Mesendoderm (in vitro differentiated cells): ENCODE results near the gene ALOXE3. TPM values are rescaled to one million over a fixed set of nuclear protein-coding genes. Genes with fewer than 3 reads are reported as not detected.

ENCODE experiments used
- DNase-seq: peaks from one replicate; pipeline ENCODE4 v3.0.0; 2013
- H2AK5ac ChIP-seq: 2 replicates; pipeline ENCODE4 v1.6.1; 2013; ENCODE audit warnings: low read length, inconsistent platforms
- H2BK120ac ChIP-seq: 2 replicates; pipeline ENCODE4 v1.6.1; 2013; ENCODE audit warnings: low read depth, mild to moderate bottlenecking, low read length, moderate library complexity, mixed read lengths
- H2BK15ac ChIP-seq: replicated peaks from 2 replicates; pipeline ENCODE4 v1.6.1; 2013; ENCODE audit warnings: low read depth, mild to moderate bottlenecking, moderate library complexity
- H2BK5ac ChIP-seq: 2 replicates; pipeline ENCODE4 v1.6.1; 2013; ENCODE audit warnings: low read length, inconsistent platforms
- H3K18ac ChIP-seq: 2 replicates; pipeline ENCODE4 v1.6.1; 2013; ENCODE audit warnings: mild to moderate bottlenecking, low read length, mixed read lengths
- H3K23ac ChIP-seq: one replicate; pipeline ENCODE4 v1.6.1; 2013; ENCODE audit warnings: low read length
- H3K27ac ChIP-seq: 2 replicates; pipeline ENCODE4 v1.5.1; 2013; ENCODE audit warnings: low read depth, mild to moderate bottlenecking, inconsistent platforms, low read length, moderate library complexity
- H3K27me3 ChIP-seq: 2 replicates; pipeline ENCODE4 v1.6.1; 2013; ENCODE audit warnings: low read length, control low read depth, mild to moderate bottlenecking, inconsistent platforms; ENCODE audit not compliant: insufficient read depth, poor library complexity
- H3K36me3 ChIP-seq: 2 replicates; pipeline ENCODE4 v1.6.1; 2013; ENCODE audit warnings: low read length, inconsistent platforms; ENCODE audit not compliant: control insufficient read depth, insufficient read depth
- H3K4ac ChIP-seq: one replicate; pipeline ENCODE4 v1.6.1; 2013; ENCODE audit warnings: low read depth, mild to moderate bottlenecking, low read length, moderate library complexity
- H3K4me1 ChIP-seq: 2 replicates; pipeline ENCODE4 v1.6.1; 2013; ENCODE audit warnings: low read depth, low read length, inconsistent platforms; ENCODE audit not compliant: control insufficient read depth
- H3K4me2 ChIP-seq: 2 replicates; pipeline ENCODE4 v1.6.1; 2013; ENCODE audit warnings: low read length
- H3K4me3 ChIP-seq: 2 replicates; pipeline ENCODE4 v1.5.1; 2013; ENCODE audit warnings: mild to moderate bottlenecking, low read length
- H3K56ac ChIP-seq: one replicate; pipeline ENCODE4 v1.6.1; 2013; ENCODE audit warnings: low read length
- H3K79me1 ChIP-seq: 2 replicates; pipeline ENCODE4 v1.6.1; 2013; ENCODE audit warnings: low read length, inconsistent platforms
- H3K79me2 ChIP-seq: 2 replicates; pipeline ENCODE4 v1.6.1; 2013; ENCODE audit warnings: mild to moderate bottlenecking, low read length; ENCODE audit not compliant: control insufficient read depth, insufficient read depth
- H3K9ac ChIP-seq: 2 replicates; pipeline ENCODE4 v1.6.1; 2013; ENCODE audit warnings: low read length, inconsistent platforms
- H4K5ac ChIP-seq: one replicate; pipeline ENCODE4 v1.6.1; 2013; ENCODE audit warnings: low read length
- H4K8ac ChIP-seq: one replicate; pipeline ENCODE4 v1.6.1; 2013; ENCODE audit warnings: low read depth, mild to moderate bottlenecking, control low read depth, low read length, moderate library complexity
- WGBS: extraction: QIAGEN DNeasy Blood & Tissue Kit; methylation state at CpG from one replicate; pipeline ENCODE4 v1.1.7; 2013; ENCODE audit warnings: low lambda C conversion rate, missing lambda C conversion rate; ENCODE audit not compliant: insufficient coverage; ENCODE audit errors: extremely low coverage; 5-methylcytosine and 5-hydroxymethylcytosine counted together
- polyA plus RNA-seq, 2 experiments: library from polyadenylated mRNA; stranded (reverse); fragments of 200-250 nt; gene quantifications; one replicate each; pipeline ENCODE4 v1.2.3, GENCODE V29; 2013

Gene ALOXE3
- 0.06 TPM for polyA plus RNA-seq (2013, experiment 1 of 2)
- 0.04 TPM for polyA plus RNA-seq (2013, experiment 2 of 2)

DNA sequence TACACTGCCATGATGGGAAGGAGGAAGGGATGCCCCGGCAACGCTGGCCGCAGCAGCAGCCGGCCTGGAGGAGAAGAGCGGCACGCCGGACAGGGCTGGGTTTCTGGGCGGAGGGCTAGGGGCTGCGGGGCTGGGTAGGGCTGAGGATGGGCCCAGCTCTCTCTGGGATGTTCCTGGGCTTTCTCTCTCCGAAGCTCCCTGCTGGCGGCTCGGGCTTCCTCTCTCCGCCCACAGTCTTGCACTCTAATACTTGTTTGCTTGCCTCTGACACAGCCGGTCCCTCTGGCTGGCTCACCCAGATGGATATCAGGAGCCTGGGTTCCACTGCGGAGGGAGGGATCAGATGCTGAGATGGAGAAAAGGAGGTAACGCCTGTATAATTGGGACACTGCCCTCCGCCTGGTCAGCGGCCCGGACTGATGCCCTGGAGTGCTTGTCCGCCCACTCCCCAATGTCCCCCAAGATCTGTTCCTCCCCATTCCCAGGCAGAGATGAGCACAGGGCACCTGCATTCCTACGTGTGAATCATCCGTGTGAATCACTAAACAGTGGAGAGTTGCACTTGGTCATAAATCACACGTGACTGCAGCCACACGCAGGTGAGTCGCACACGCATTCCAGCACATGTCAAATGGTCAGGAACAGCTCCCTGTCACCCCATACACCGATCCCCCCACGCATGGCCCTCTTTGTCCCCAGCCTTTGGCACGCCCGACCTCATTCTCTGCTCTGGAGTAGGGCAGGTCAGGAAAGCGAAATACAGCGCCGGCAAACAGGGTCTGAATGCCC lies at the start of gene ALOXE3:
ALOXE3 (minus strand) TSS at position 535 of the 789 bp plus-strand sequence; CDS start at position 11, 524 bp downstream.
- Histone ChIP-seq H3K4me1 (no peaks in the 10 kb centered on the region), H3K27me3 (peaks cover 26% of the 10 kb centered on the region), H4K5ac (no peak within 1 kb of the TSS), H3K4ac (no peak within 1 kb of the TSS), H2AK5ac (no peak within 1 kb of the TSS), H3K56ac (peak within 1 kb of the TSS; percentile 72), H3K27ac (no peak within 1 kb of the TSS), H3K18ac (no peak within 1 kb of the TSS), H3K4me3 (peak within 1 kb of the TSS; percentile 57), H3K4me2 (peak within 1 kb of the TSS; percentile 95), H3K9ac (peak within 1 kb of the TSS; percentile 51), H3K79me1 (no peaks in the 10 kb centered on the region), H2BK15ac (no peak within 1 kb of the TSS), H3K79me2 (no peaks in the 10 kb centered on the region), H2BK120ac (no peak within 1 kb of the TSS), H3K23ac (no peak within 1 kb of the TSS), H3K36me3 (no peaks in the 10 kb centered on the region), H2BK5ac (no peak within 1 kb of the TSS), H4K8ac (no peak within 1 kb of the TSS)
- peak; percentile 74 for DNase-seq
- no CpG with 5 or more reads among the region's 33 CpGs for WGBS

DNA sequence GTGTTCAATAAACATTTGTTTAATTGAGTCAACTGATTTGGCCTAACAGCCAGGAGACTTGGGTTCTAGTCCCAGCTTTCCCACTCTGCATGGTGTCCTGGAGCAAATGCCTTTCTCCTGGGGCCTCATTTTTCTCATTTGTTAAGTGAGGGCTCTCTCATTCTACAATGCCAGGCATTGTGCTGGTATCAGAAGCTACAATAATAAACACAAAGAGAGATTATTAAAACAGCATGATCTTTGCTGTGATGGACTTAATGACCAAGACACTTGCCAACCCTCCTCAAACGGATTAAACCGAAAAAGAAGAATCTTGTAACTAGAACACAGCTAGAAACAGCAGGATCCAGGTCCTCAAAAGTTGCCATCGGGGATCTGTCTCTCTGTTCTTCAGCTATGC lies 49.2 kb upstream of the ALOXE3 start:
- Histone ChIP-seq H3K79me1 (no peaks in the 10 kb centered on the region), H3K27ac (no peak overlapping the region), H3K9ac (no peak overlapping the region), H3K4me3 (no peak overlapping the region), H3K79me2 (no peaks in the 10 kb centered on the region), H2AK5ac (no peak overlapping the region), H3K36me3 (no peaks in the 10 kb centered on the region), H4K5ac (no peak overlapping the region), H3K18ac (no peak overlapping the region), H3K4ac (no peak overlapping the region), H2BK15ac (no peak overlapping the region), H3K23ac (no peak overlapping the region), H2BK120ac (no peak overlapping the region), H3K27me3 (no peaks in the 10 kb centered on the region), H4K8ac (no peak overlapping the region), H3K56ac (no peak overlapping the region), H3K4me1 (peaks cover 10% of the 10 kb centered on the region), H3K4me2 (no peak overlapping the region), H2BK5ac (no peak overlapping the region)
- no peak for DNase-seq
- WGBS, result no CpG with 5 or more reads among the region's 3 CpGs

DNA sequence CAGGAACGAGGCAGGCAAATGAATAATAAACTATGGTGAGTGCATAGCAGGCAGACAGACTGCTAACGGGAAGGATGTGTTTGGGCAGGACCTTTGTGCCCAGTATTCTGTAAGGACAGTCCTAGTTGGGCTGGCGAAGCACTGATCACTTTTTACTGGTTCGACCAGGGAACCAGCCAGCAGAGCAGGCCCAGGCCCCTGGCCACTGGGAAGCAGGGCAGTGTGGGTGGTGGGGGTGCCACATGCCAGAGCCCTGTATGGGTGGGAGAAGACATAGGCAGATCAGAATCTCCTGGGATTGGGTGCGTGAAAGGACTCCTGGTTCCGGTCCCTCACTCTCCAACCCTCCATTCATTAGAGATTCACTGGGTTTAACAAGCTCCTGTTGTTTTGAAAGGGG lies 48.4 kb upstream of the ALOXE3 start:
- Histone ChIP-seq H2BK120ac (no peak overlapping the region), H3K4me1 (peaks cover 12% of the 10 kb centered on the region), H2BK5ac (no peak overlapping the region), H3K23ac (no peak overlapping the region), H2BK15ac (no peak overlapping the region), H4K5ac (no peak overlapping the region), H3K56ac (no peak overlapping the region), H3K4me3 (no peak overlapping the region), H3K79me2 (peaks cover 7% of the 10 kb centered on the region), H4K8ac (no peak overlapping the region), H2AK5ac (no peak overlapping the region), H3K4me2 (no peak overlapping the region), H3K9ac (no peak overlapping the region), H3K27ac (no peak overlapping the region), H3K27me3 (no peaks in the 10 kb centered on the region), H3K4ac (no peak overlapping the region), H3K36me3 (no peaks in the 10 kb centered on the region), H3K18ac (no peak overlapping the region), H3K79me1 (peaks cover 5% of the 10 kb centered on the region)
- no CpG with 5 or more reads among the region's 6 CpGs for WGBS
- DNase-seq, result no peak

DNA sequence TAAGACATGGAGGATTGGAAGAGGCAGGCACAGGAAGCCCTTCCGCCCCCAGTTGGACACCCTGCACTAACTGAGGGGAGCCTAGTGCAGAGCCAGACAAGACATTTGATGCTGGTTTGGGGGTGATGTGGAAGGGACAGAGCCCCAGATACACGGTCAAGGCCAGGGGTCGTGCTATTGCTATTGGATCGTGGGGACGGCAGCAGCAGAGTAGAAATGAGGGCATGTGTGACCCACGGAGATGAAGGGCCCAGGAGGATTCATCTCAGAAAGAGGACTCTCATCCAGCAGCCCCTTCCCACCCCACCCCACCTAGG lies 46.5 kb upstream of the ALOXE3 start:
- H3K4ac ChIP-seq, result no peak overlapping the region
- WGBS, result no CpG with 5 or more reads among the region's 6 CpGs
- no peak overlapping the region for H3K4me3 ChIP-seq
- H3K4me1 ChIP-seq, result peaks cover 14% of the 10 kb centered on the region
- no peak overlapping the region for H4K5ac ChIP-seq
- H3K9ac ChIP-seq, result peak overlapping the region; percentile 55
- DNase-seq, result no peak
- H3K79me2 ChIP-seq, result peaks cover 9% of the 10 kb centered on the region
- H3K56ac ChIP-seq, result peak overlapping the region; percentile 82
- H3K79me1 ChIP-seq, result peaks cover 13% of the 10 kb centered on the region
- H3K23ac ChIP-seq, result no peak overlapping the region
- no peak overlapping the region for H2BK5ac ChIP-seq
- H2BK120ac ChIP-seq, result no peak overlapping the region
- H3K18ac ChIP-seq, result peak overlapping the region; percentile 1
- H4K8ac ChIP-seq, result no peak overlapping the region
- H3K27ac ChIP-seq, result no peak overlapping the region
- H3K36me3 ChIP-seq, result peaks cover 3% of the 10 kb centered on the region
- H3K4me2 ChIP-seq, result no peak overlapping the region
- H2BK15ac ChIP-seq, result no peak overlapping the region
- no peak overlapping the region for H2AK5ac ChIP-seq
- no peaks in the 10 kb centered on the region for H3K27me3 ChIP-seq

DNA sequence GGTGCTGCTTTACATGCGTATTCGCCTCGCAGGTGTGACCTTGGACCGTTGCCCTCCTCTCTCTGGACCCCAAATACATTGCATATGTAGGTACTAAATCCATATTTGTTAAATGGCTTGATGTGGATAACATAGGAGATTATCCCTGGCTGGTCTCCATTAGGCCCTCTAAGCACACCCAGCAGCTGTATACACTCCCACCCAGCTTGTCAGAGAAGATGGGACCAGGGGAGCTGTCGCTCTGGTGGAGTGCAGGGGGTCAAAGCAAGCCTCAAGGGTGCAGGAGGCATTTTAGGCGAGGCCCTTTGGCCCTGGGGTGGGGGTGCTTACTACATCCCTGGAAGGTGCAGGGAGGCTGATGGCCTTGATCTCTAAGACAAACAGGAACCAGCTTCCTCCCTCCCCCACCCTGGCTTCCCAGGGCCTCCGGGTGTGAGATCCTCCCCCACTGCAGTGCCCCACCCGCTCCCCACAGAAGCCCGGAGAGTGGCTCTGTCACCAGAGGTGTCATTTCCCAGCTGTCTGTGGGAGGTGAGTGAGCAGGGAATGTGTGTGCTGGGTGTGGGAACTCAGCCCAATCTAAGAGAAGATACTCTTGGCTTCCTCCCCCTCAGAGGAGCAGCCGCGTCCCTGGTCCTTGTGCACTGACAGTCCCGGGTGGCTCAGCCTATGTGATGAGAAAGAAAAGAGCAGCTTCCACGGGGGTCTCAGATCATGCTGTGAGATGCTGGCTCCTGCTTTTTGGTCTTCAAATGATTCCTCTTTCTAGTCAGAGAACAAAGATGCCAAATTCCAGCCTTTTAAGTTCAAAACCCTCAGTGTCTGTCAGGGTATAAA lies 45.9 kb upstream of the ALOXE3 start:
- H4K8ac ChIP-seq, result no peak overlapping the region
- H3K9ac ChIP-seq, result peak overlapping the region; percentile 87
- H2BK120ac ChIP-seq, result no peak overlapping the region
- peak overlapping the region; percentile 47 for H3K4me2 ChIP-seq
- no CpG with 5 or more reads among the region's 13 CpGs for WGBS
- H4K5ac ChIP-seq, result peak overlapping the region; percentile 30
- peak overlapping the region; percentile 89 for H2AK5ac ChIP-seq
- H3K18ac ChIP-seq, result peak overlapping the region; percentile 89
- no peaks in the 10 kb centered on the region for H3K27me3 ChIP-seq
- peak overlapping the region; percentile 100 for H3K56ac ChIP-seq
- H3K36me3 ChIP-seq, result peaks cover 3% of the 10 kb centered on the region
- peaks cover 14% of the 10 kb centered on the region for H3K4me1 ChIP-seq
- H2BK15ac ChIP-seq, result no peak overlapping the region
- H3K27ac ChIP-seq, result peak overlapping the region; percentile 80
- H2BK5ac ChIP-seq, result peak overlapping the region; percentile 77
- H3K23ac ChIP-seq, result no peak overlapping the region
- H3K79me1 ChIP-seq, result peaks cover 13% of the 10 kb centered on the region
- peak; percentile 73 for DNase-seq
- H3K79me2 ChIP-seq, result peaks cover 9% of the 10 kb centered on the region
- no peak overlapping the region for H3K4me3 ChIP-seq
- no peak overlapping the region for H3K4ac ChIP-seq
